ENCODE results near the gene GCNT1. TPM values are rescaled to one million over a fixed set of nuclear protein-coding genes. Genes with fewer than 3 reads are reported as not detected.

GCNT1 gene
- total RNA-seq, 1 experiment from 2014 or later = 10.1 TPM

Other genes with a start within 250 kb of the GCNT1 start
- gene RFK, start 64.8 kb upstream of the GCNT1 start, total RNA-seq (2014; rRNA removed; shearing (Covaris generic)) = 35.4 and 37.0 TPM in 2 replicates

Measured in SJCRH30 (cell line).